GM12874 (cell line): ENCODE measurements around the gene AKR1A1.

Source experiments
- CTCF ChIP-seq: IDR thresholded peaks from 2 replicates; pipeline ENCODE4 v1.5.1; 2011; ENCODE audit warnings: low read depth, mild to moderate bottlenecking, control low read depth, low read length, moderate library complexity; ENCODE audit not compliant: insufficient read depth

The AKR1A1 gene

DNA sequence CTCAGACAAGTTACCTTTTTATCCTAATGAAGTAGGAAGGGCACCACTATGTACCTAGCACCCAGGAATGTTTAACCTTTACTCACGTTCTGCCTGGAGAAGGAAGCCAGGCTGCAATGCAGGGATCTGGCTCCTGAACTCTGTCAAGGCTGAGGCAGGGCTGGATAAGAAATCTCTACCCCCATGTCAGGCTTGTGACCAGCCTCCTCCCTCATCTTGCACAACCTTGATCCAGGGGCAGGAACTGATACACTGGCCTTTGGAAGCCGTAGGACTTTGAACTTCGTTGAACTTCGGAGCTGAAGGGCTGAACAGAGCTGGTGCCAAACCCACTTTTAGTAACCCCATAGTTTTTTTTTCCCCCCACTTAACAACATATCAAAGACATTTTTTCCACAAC is 8.0 kb upstream of the AKR1A1 start:
- no peak for TF ChIP-seq CTCF

DNA sequence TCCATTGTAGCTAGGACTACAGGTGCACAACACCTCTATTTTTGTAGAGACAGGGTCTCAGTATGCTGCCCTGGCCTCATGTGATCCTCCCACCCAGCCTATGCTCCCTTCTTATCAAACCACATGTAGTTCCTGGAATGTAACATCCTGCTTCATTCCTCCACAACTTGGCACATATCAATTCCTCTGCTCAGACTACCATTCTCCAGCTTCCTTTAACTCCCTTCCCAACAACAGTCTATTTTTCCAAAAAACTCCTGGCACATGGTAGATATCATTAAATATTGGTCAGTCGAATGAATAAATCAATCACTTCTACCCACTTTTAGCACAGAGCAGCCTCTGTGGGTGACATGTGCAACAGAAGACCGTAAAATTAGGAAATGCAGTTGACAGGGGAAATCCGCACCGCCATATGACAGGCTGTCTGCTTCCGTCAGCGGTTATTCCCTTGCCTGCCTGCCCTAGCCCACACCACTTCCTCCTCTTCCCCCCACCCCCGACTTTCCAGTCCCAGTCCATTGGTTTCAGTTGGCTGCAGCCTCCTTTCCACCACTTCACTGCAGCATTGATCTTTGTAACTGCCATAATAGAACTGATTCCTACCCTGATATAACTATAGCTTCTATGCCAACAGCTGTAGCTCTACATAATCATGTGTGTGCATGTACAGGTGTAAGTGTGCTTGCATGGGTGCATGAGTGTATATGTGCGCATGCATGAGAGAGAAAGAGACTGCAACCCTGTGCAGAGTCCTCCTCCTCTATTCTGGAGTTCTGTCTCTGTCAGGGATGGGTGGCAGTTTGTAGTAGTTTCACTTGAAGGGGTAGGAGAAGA is 6.8 kb upstream of the AKR1A1 start:
- no peak for TF ChIP-seq CTCF

DNA sequence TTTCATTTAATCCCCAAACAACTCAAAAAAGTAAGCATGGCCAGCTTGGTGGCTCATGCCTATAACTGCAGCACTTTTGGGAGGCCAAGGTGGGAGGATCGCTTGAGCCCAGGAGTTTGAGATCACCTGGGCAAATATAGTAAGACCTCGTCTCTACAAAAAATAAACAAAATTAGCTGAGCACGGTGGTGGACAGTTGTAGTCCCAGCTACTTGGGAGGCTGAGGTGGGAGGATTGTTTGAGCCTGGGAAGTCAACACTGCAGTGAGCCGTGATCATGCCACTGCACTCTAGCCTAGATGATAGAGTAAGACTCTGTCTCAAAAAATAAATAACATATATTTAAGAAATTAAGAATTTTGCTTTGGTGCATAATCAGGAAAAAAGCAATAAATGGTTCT is 6.1 kb upstream of the AKR1A1 start:
- no peak for TF ChIP-seq CTCF

DNA sequence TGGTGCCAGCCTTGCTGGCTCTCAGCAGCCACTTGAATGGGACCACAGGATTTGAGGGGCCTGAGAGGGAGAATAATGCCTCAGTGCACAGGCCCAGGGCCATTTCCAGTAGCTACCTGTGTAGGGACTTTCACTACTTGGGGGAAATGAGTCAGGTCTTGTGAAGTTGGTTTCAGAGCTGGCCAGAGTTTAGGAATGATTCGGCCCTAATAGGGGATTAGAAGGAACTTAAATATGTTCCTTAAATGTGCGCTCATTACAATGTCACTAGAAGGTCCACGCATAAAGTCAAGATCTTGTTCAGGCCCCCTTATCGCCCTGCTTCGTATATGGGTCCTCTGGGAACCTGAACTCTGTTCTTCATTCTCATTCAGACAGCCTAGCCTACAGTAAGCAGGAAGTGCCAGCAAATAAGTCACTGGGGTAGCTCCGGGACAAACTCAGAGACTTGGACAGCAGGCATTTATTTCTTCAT is 5.6 kb upstream of the AKR1A1 start:
- no peak for TF ChIP-seq CTCF

DNA sequence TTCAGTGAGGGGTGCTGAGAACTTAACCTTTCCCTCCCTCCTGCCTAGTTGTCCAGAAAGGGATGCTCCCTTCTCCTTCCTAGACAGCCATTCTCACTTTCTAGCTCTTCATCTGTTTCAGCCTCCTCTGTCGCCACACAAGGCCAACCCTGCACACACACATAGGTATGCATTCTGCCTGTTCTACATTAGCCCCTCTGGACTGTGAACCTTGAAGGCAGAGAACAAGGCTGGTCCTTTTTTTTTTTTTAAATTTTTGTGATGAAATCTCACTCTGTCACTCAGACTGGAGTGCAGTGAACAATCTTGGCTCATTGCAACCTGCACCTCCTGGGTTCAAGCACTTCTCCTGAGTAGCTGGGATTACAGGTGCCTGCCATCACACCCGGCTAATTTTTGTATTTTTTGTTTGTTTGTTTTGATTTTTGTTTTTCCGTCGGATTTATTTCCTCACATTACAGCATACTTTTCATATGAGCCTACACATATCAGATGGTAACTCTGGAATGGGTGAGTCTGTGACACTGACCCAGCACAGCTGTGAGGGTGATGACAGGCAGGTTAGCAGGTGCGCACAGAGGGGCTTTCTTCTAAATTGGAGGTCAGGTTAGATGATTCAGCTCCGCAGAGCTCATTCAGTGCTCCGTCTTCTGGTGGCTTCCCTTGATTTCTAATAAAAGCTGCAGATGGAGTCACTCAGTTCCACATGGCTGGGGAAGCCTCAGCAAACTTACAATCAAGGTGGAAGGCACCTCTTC is 4.9 kb upstream of the AKR1A1 start:
- TF ChIP-seq CTCF, result no peak

DNA sequence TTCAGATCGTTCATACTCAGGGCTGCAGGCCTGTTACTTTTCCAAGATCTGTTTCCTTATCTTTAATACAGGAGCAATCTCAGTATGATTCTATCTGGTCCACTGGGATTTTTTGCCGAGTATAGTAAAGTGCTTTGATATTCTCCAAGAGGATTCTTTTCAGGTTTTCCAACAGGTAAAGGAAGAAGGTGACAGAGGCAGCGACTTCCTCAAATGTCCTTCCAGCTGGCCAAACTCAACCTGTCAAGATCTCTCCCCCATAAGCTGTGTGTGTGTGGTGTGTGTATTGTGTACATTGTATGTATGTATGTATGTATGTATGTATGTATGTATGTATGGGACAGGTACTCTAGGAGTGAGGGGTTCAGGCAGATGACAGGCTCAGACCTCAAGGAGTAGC is 1.1 kb downstream of the AKR1A1 start:
- TF ChIP-seq CTCF, result no peak

DNA sequence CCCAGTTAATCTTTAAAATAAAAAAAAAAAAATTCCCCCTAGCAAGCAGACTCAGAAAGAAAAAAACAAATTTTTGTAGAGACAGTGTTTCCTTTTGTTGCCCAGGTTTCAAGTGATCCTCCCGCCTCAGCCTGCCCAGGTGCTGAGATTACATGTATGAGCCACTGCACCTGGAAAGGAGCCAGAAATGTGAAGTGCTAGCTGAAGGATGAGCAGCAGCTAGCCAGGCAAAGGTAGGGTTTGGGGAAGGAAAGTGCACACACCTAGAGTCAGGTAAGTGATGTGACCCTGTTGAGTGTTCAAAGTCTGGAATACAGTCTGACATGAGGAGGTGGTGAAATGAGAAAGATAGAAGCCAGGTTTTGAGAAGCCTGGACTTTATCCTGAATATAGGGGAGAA is 1.7 kb downstream of the AKR1A1 start:
- no peak for TF ChIP-seq CTCF
